AG09309 (cell line): Measurements from ENCODE around the gene CLTCL1.

Experiments used
- DNase-seq: peaks from one replicate; pipeline ENCODE4 v3.0.0-alpha.2; 2010; ENCODE audit warnings: low read depth
- H3K4me3 ChIP-seq: 2 replicates; pipeline ENCODE4 v1.5.1; 2011; ENCODE audit warnings: mild to moderate bottlenecking, low read depth, low read length, moderate library complexity; ENCODE audit not compliant: control insufficient read depth
- TF ChIP-seq, protein P1 (sequence below): IDR thresholded peaks from 2 replicates; pipeline ENCODE4 v1.5.1; 2011; ENCODE audit warnings: mild to moderate bottlenecking, low read depth, low read length, inconsistent platforms; ENCODE audit not compliant: insufficient read depth, control insufficient read depth; ENCODE audit errors: missing control alignments

The CLTCL1 gene

DNA sequence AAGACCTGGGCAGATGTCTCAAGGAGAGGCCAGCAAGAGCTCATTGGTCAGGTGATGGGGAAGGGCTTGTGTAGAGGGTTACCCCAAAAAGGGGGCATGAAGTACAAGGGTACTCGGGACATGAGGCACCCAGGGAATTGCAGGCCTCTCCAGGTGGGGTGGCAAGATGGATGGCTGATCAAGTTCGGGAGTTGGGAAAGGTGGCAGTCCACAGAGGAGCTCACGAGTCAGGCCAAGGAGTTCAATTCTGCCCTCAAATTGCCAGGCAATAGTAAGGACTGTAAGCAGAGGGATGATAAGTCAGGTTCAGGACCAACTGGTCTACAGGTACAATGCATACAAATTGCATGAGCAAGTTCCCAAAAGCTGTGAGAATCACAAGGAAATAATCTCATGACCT is 70.7 kb downstream of the CLTCL1 start:
- TF ChIP-seq, protein P1, sequence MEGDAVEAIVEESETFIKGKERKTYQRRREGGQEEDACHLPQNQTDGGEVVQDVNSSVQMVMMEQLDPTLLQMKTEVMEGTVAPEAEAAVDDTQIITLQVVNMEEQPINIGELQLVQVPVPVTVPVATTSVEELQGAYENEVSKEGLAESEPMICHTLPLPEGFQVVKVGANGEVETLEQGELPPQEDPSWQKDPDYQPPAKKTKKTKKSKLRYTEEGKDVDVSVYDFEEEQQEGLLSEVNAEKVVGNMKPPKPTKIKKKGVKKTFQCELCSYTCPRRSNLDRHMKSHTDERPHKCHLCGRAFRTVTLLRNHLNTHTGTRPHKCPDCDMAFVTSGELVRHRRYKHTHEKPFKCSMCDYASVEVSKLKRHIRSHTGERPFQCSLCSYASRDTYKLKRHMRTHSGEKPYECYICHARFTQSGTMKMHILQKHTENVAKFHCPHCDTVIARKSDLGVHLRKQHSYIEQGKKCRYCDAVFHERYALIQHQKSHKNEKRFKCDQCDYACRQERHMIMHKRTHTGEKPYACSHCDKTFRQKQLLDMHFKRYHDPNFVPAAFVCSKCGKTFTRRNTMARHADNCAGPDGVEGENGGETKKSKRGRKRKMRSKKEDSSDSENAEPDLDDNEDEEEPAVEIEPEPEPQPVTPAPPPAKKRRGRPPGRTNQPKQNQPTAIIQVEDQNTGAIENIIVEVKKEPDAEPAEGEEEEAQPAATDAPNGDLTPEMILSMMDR = no peak
- no peak for DNase-seq
- H3K4me3 ChIP-seq = no peak overlapping the region

DNA sequence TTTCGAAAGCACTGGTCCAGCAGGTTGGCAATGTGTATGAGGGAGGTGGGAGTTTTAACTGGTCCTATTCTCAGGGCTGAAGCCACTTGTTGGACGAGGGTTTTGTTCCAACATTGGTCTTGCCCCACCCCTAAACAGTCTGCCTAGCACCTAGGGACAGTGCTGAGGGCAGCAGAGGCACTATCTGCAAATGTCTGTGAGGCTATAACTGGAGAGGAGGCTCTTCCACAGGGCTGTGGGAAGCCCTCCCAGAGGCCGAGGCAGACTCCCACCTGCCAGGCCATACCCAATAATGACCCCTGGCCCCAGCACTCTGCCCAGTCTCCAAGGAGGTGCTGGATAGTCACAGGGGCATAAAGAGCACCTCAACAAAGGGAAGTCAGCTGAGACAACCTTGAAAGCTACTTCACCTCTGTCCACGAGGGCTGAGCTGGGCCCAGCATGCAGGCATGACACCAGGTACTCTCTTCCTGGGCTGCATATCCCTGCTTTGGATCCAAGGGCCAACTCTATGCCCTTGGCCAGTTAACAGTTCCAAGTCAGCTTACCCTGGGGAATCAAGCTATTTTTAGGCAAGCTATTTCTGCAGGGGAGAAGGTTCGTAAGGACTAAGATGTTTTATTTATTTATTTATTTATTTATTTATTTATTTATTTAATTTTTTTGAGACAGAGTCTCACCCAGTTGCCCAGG is 72.8 kb downstream of the CLTCL1 start:
- TF ChIP-seq, protein P1 = no peak
- H3K4me3 ChIP-seq = no peak overlapping the region
- DNase-seq = no peak

DNA sequence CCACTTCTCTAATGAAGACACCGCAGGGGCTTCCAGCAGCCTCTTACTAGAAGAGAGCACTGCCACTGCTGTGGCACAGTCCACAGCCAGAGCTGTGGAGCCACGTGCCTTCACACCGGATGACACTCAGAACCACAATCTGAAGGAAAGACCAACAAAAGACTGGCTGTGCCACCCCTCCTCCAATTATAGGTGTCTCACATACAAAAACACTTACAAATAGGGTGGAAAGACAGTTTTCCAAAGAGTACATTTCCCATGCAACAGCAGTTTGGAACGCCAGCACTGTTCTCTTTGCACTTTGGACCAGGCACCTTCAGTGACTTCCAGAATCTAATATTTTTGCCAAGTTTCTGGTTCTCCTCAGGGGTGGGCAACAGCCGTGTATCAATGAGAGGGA is 74.9 kb downstream of the CLTCL1 start:
- DNase-seq = no peak
- TF ChIP-seq, protein P1 = no peak
- H3K4me3 ChIP-seq = no peak overlapping the region

DNA sequence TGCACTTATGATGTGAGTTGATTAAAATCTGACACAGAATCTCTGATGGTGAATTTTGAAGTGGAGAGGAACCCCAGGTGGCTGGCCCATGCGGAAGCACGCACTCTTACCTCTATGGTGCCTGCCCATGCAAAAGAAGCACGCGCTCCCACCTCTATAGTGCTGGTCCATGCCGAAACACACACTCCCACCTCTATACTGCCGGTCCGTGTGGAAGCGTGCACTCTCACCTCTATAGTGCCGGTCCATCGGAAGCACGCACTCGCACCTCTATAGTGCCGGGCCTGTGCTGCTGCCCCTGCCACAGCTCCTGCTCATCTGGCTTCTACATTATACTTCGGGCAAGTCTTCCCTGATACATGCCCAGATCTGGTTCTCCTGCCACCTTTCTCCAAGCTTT is 76.2 kb downstream of the CLTCL1 start:
- TF ChIP-seq, protein P1 = no peak
- DNase-seq = no peak
- no peak overlapping the region for H3K4me3 ChIP-seq

DNA sequence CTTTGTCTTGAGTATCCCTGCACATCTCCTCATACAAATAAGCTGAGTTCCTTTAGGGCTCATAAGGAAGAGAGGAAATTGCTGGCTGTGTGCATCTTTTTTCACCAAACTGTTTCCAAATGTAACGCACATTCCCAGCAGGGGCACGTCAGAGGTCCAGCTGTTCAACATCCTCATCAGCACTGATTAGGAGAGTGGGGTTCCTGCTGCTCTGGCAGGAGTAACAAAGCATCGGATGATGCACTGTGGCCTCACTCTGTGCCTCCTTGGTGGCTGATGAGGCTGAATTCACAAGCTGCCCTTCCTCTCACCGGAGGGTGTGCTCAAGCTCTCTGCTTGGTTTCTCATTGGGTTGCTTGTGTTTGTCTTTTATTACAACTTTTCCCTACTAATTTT is 77.4 kb downstream of the CLTCL1 start:
- TF ChIP-seq, protein P1 = no peak
- no peak overlapping the region for H3K4me3 ChIP-seq
- no peak for DNase-seq

DNA sequence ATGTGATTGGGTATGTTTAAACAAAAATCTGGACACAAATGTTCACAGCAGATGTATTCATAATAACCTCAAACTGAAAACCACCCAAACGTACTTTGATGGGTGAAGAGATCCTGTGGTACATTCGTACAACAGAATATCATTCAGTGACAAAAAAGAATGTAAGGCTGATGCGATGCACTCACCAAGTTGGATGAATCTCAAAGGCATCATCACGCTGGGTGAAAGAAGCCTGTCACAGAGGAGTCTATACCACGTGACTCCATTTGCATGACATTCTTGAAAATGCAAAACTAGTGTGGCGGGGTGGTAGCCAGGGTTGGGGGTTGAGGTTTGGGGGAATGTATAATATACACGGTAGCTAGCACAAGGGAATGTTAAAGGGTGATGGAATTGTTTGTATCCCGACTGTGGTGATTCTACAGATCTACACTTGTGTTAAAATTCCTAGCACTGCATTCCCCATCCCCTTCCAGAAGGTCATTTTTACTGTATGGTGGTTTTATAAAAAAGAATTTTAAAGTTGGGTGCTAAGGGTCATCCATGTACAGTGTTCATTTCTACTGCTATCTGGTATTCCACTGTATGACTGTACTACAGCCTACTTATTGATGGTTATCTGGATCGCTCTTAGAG is 78.0 kb downstream of the CLTCL1 start:
- DNase-seq = no peak
- TF ChIP-seq, protein P1 = no peak
- H3K4me3 ChIP-seq = no peak overlapping the region
